Rectal smooth muscle tissue (tissue), 1 donor: ENCODE results near the gene MYG1.
"Not testable (repeated sequence)": the region's sequence is repeated elsewhere in the genome, so short reads cannot be mapped to it uniquely, and the experiment has no call there.

ENCODE experiments used
- H3K27ac ChIP-seq: one replicate; pipeline ENCODE4 v1.7.0; 2013; ENCODE audit warnings: low read depth, low read length, inconsistent platforms
- H3K27me3 ChIP-seq: one replicate; pipeline ENCODE4 v1.7.0; 2013; ENCODE audit warnings: low read length; ENCODE audit not compliant: control insufficient read depth, insufficient read depth
- H3K36me3 ChIP-seq: one replicate; pipeline ENCODE4 v1.7.0; 2013; ENCODE audit warnings: low read length; ENCODE audit not compliant: control insufficient read depth, insufficient read depth
- H3K4me1 ChIP-seq: one replicate; pipeline ENCODE4 v1.7.0; 2013; ENCODE audit warnings: low read length; ENCODE audit not compliant: control insufficient read depth, insufficient read depth
- H3K4me3 ChIP-seq: one replicate; pipeline ENCODE4 v1.7.0; 2013; ENCODE audit warnings: low read length
- H3K9ac ChIP-seq: one replicate; pipeline ENCODE4 v1.7.0; 2013; ENCODE audit warnings: low read length

Gene MYG1

DNA sequence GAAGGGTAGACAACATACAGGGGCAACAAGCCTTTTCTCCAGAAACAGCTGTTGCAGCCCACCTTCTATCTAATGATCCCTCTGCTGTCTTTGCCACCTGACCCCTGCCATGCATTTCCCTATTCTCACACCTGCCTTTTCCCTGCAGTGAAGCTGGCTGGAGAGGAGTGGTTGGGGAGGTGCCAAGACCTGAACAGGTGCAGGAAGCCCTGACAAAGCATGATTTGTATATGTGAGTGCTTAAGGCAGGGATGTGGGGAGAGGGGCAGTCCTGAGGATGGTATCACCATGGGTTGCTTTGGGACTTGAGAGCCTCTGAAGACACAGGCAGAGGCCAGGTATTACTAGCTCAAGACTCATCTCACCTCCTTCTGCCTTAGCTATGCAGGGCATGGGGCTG, 7.1 kb upstream of the MYG1 start:
- Histone ChIP-seq H3K36me3 (no peaks in the 10 kb centered on the region), H3K9ac (no peak overlapping the region), H3K4me3 (no peak overlapping the region), H3K27me3 (no peaks in the 10 kb centered on the region), H3K27ac (no peak overlapping the region), H3K4me1 (peaks cover 7% of the 10 kb centered on the region)

DNA sequence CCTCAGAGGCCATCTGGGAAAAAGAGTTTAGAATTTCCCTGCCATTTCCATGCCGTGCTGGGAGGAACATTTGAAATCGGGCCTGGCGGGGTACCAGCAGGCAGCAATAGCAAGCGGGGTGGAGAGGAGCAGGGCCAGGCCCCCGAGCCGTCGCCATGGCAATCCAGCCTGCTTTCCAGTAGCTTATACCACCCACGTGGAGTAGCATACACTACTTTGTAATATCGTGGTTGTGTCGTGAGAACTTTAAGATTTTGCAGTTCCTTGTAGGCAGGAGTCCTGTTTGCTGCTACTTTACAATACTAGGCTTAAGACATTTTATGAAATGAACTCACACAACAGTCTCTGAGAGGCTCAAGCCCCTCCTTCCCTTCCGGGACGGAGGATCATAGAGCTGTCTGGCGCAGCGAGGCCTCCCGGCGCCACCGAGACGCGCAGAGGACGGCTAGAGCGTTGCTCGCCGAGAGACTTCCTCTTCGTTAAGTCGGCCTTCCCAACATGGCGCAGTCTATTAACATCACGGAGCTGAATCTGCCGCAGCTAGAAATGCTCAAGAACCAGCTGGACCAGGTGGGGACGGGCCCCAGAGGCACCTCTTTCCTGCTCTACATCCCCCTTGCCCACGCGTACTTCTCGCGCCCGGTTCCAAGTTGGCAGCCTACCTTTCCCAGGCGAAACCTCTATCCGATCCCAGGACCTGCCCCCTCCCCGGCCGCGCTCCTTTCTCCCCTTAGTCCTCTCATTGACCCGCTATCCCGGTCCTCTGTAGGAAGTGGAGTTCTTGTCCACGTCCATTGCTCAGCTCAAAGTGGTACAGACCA, 4.2 kb upstream of the MYG1 start, which contains the start of gene PFDN5:
TSS of gene PFDN5 (plus strand) at position 473 of the 821 bp plus-strand sequence. CDS start at position 499, 26 bp downstream.
- H3K4me1 ChIP-seq = peaks cover 13% of the 10 kb centered on the region
- peak within 1 kb of the TSS; percentile 71 for H3K9ac ChIP-seq
- peak within 1 kb of the TSS; percentile 99 for H3K4me3 ChIP-seq
- peak within 1 kb of the TSS; percentile 75 for H3K27ac ChIP-seq
- no peaks in the 10 kb centered on the region for H3K27me3 ChIP-seq
- peaks cover 4% of the 10 kb centered on the region for H3K36me3 ChIP-seq

DNA sequence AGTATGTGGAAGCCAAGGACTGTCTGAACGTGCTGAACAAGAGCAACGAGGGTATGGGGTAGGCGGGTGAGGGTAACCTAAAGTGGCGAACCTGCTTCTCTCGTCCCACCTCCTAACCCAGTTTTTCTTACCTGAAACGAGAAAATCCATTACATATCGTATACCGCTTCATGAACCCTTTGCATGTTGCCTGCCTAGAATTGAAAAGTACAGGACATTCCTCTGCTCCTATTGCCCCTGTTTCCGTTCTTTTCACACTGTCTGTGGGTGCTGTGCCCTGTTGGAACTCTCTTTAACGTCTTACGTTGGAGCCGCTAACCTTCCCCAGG, 3.6 kb upstream of the MYG1 start:
- Histone ChIP-seq H3K27ac (peak overlapping the region; percentile 75), H3K4me1 (peaks cover 17% of the 10 kb centered on the region), H3K4me3 (peak overlapping the region; percentile 99), H3K9ac (peak overlapping the region; percentile 71), H3K27me3 (no peaks in the 10 kb centered on the region), H3K36me3 (peaks cover 4% of the 10 kb centered on the region)

DNA sequence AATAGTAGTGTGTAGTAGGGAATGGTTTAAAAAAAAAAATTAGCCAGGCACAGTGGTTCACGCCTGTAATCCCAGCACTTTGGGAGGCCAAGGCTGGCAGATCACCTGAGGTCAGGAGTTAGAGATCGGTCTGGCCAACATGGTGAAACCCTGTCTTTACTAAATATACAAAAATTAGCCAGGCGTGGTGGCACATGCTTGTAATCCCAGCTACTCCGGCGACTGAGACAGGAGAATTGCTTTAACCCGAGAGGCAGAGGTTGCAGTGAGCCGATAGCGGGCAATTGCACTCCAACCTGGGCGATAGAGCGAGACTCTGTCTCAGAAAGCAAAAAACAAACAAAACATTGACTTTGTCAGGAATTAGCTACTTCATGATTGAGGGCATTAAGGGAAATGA, 2.4 kb upstream of the MYG1 start:
- H3K4me3 ChIP-seq, H3K9ac ChIP-seq, H3K27me3 ChIP-seq, H3K36me3 ChIP-seq, H3K27ac ChIP-seq: not testable (repeated sequence)
- peaks cover 17% of the 10 kb centered on the region for H3K4me1 ChIP-seq

DNA sequence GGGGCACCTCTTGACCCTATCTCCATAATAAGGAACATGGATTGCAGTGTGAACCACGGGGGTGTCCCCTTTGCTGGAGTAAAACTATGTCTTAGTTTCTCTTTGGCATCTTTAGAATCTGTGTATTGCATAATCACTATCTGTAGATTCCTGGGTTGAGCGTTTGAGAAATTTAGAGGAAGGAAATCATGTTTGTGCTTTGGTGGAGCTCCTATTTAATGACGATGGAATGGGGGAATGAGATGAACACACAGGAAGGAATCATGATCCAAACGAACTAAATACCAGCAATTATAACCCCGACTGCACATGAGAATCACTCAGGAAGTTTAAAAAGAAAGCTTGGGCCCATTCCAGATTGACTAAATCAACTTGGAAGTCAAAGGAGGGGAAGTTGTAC, 1.3 kb upstream of the MYG1 start:
- Histone ChIP-seq H3K27me3 (no peaks in the 10 kb centered on the region), H3K36me3 (peaks cover 4% of the 10 kb centered on the region), H3K27ac (no peak overlapping the region), H3K9ac (no peak overlapping the region), H3K4me1 (peaks cover 17% of the 10 kb centered on the region), H3K4me3 (no peak overlapping the region)

DNA sequence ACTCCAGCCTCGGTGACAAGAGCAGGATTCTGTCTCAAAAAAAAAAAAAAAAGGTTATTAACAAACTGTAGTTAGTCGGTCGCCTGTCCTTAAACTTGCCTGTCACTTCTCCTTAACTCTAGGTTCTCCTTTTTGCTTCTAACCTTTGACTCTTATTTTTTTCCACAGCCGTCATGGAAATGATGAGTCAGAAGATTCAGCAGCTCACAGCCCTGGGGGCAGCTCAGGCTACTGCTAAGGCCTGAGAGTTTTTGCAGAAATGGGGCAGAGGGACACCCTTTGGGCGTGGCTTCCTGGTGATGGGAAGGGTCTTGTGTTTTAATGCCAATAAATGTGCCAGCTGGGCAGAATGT, 418 bp upstream of the MYG1 start:
- H3K4me3 ChIP-seq = peak overlapping the region; percentile 84
- peaks cover 17% of the 10 kb centered on the region for H3K4me1 ChIP-seq
- no peaks in the 10 kb centered on the region for H3K27me3 ChIP-seq
- H3K36me3 ChIP-seq = peaks cover 4% of the 10 kb centered on the region
- no peak overlapping the region for H3K9ac ChIP-seq
- peak overlapping the region; percentile 62 for H3K27ac ChIP-seq

DNA sequence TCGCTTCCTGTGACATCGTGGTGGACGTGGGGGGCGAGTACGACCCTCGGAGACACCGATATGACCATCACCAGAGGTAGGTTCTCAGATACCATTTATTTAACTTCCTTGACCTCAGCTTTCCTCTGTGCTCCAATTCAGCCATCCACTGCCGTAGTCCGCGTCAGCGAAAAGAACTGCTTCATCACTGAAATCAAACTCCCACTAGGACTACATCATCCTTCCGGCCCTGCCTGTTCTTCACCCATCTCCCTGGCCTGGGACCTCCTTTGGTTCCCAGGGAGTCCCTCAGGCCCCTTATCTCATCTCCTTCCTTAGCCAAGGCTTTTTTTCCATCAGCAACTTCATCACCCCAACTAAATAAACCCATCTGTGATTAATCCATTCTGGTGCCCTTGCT, 692 bp downstream of the MYG1 start:
- peak overlapping the region; percentile 51 for H3K9ac ChIP-seq
- peak overlapping the region; percentile 84 for H3K4me3 ChIP-seq
- H3K27me3 ChIP-seq = no peaks in the 10 kb centered on the region
- H3K36me3 ChIP-seq = peaks cover 4% of the 10 kb centered on the region
- H3K27ac ChIP-seq = peak overlapping the region; percentile 62
- H3K4me1 ChIP-seq = peaks cover 14% of the 10 kb centered on the region

DNA sequence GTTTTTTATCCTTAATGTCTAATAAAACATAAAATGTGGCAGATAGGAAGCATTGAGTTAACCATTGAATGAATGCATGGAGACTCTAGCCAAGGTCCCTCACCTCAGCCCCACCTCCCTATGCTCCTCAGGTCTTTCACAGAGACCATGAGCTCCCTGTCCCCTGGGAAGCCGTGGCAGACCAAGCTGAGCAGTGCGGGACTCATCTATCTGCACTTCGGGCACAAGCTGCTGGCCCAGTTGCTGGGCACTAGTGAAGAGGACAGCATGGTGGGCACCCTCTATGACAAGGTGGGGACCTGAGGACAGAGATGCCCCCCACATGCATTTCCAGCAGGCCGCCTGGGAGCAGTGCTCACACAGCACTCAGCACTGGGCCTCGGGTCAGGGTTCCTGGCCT, 3.4 kb downstream of the MYG1 start:
- H3K4me3 ChIP-seq = no peak overlapping the region
- no peaks in the 10 kb centered on the region for H3K27me3 ChIP-seq
- H3K36me3 ChIP-seq = peaks cover 22% of the 10 kb centered on the region
- H3K4me1 ChIP-seq = peaks cover 10% of the 10 kb centered on the region
- H3K9ac ChIP-seq = no peak overlapping the region
- H3K27ac ChIP-seq = no peak overlapping the region

DNA sequence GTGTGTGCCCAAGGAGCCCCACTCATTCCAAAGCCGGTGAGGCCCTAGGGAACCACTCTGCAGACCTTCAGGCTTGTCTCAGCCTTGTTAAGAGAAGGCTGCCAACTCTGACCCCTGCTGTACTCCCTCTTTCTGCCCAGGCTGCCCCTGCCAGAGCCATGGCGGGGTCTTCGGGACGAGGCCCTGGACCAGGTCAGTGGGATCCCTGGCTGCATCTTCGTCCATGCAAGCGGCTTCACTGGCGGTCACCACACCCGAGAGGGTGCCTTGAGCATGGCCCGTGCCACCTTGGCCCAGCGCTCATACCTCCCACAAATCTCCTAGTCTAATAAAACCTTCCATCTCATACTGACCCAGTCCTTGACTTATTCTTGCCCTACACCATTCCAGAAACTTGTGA, 7.3 kb downstream of the MYG1 start:
- no peaks in the 10 kb centered on the region for H3K4me1 ChIP-seq
- no peak overlapping the region for H3K4me3 ChIP-seq
- no peaks in the 10 kb centered on the region for H3K27me3 ChIP-seq
- no peak overlapping the region for H3K9ac ChIP-seq
- H3K36me3 ChIP-seq = peaks cover 33% of the 10 kb centered on the region
- no peak overlapping the region for H3K27ac ChIP-seq

DNA sequence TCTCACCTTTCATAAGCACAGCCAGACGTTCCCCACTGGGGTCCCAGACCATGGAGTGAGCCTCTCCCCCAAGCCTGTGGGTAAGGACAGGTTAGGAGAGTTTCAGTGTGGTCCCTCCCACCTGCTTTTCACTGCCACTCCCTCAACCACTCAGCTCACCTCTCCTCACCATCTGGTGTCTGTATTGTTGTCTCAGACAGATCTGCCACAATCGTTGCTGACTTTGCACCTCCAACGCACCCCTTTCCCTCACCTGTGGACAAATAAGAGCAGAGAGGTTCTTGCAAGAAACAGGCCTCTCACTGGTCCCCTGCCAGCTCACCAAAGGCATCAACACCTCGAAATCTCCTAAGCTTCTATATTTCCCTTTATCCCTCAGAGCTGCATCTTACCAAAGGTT, 8.8 kb downstream of the MYG1 start:
- Histone ChIP-seq H3K27me3 (no peaks in the 10 kb centered on the region), H3K4me3 (no peak overlapping the region), H3K36me3 (peaks cover 33% of the 10 kb centered on the region), H3K27ac (no peak overlapping the region), H3K9ac (no peak overlapping the region), H3K4me1 (no peaks in the 10 kb centered on the region)

DNA sequence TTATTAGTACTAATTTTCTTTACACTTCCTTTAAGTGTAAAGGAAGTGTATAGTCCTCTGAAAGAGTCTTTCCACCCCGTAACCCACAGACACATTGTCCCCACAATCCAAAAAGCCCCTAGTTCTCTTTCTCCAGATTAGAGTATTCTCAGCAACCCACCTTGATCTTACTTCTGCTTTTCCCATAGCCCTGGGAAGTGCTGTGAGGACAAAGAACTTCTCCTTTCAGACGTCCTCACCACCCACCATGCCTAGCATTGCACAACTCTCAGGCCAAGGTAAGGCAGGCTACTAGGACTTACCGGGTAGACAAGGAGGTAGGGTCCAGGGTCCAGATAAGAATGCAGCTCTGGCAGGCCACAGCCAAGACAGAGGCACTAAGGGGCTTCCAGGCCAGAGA, 14.5 kb downstream of the MYG1 start:
- Histone ChIP-seq H3K27ac (no peak overlapping the region), H3K4me1 (no peaks in the 10 kb centered on the region), H3K27me3 (no peaks in the 10 kb centered on the region), H3K9ac (no peak overlapping the region), H3K36me3 (peaks cover 23% of the 10 kb centered on the region), H3K4me3 (no peak overlapping the region)

DNA sequence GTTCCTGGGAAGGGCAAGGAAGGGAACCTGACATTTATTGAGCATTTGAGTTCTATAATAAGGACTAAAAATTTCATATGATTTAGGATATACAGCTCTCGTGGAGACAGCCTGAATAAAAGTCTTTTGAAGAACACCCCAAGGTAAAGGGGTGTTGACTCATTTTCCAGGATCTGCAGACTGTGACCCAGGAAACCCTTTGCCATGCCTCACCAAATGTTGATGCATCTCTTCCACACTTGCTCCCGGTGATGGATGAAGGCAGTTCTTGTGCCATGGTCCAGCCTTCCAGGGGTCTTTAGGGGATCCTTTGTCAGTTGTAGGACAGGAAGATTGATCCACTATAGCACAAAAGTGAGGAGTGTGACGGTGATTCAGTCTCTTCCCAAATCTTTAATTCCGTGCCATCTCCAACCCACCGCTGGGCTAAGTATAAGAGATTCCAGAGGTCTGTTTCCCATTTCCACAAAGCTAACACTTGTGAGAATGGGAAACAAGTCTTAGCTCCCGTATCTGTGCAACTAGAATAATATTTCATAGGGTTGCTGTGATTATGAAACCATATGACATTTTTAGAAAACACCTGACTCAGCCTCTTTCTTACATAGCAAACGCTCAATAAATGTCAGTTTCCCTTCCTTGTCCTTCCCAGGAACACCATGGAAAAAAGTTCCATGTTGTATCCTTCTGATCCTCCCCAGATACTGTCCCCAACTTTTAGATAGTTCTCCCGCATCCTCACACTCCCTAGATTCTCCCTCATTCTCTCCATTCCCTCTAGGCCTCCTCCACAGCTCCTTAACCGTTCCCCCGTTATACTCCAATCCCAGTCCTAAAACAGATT, 21.1 kb downstream of the MYG1 start:
- H3K36me3 ChIP-seq = peaks cover 2% of the 10 kb centered on the region
- H3K4me1 ChIP-seq = peaks cover 16% of the 10 kb centered on the region
- H3K4me3 ChIP-seq = peak overlapping the region; percentile 90
- H3K27me3 ChIP-seq = no peaks in the 10 kb centered on the region
- peak overlapping the region; percentile 84 for H3K27ac ChIP-seq
- peak overlapping the region; percentile 2 for H3K9ac ChIP-seq
